ENCODE data around the gene UBL4B. TPM values are rescaled to one million over a fixed set of nuclear protein-coding genes. Genes with fewer than 3 reads are reported as not detected.

UBL4B gene
- polyA plus RNA-seq, 1 donor (not counting 4 experiments of a cell fraction or from before 2014, with no cell fraction given) = not detected

GRCh38 chr1:110063781-110064180 is 48.5 kb upstream of the UBL4B start:
- peaks cover 9% of the 10 kb centered on the region for H3K9me3 ChIP-seq (ENCODE audit: control insufficient read depth, low read depth, low read length)
- FAIRE-seq (no peak), DNase-seq (ENCODE audit: low read depth, low spot score) (no peak)
- no peaks in the 10 kb centered on the region for H3K4me1 ChIP-seq (ENCODE audit: control insufficient read depth, extremely low read depth, insufficient read depth, low read length)
- peaks cover 23% of the 10 kb centered on the region for H3K27me3 ChIP-seq (ENCODE audit: control insufficient read depth, extremely low read depth, insufficient read depth, low read length)
- no peak overlapping the region for H3K27ac ChIP-seq (ENCODE audit: control insufficient read depth, insufficient read depth, low read length)
- no peak overlapping the region for H3K4me3 ChIP-seq (ENCODE audit: control insufficient read depth in 2 of 3, extremely low read depth in 1 of 3, insufficient read depth in 2 of 3, low read depth in 1 of 3, low read length in 3 of 3)
- no peaks in the 10 kb centered on the region for H4K20me1 ChIP-seq (ENCODE audit: control insufficient read depth, extremely low read depth, insufficient read depth, low read length)
- TF ChIP-seq, protein P1, sequence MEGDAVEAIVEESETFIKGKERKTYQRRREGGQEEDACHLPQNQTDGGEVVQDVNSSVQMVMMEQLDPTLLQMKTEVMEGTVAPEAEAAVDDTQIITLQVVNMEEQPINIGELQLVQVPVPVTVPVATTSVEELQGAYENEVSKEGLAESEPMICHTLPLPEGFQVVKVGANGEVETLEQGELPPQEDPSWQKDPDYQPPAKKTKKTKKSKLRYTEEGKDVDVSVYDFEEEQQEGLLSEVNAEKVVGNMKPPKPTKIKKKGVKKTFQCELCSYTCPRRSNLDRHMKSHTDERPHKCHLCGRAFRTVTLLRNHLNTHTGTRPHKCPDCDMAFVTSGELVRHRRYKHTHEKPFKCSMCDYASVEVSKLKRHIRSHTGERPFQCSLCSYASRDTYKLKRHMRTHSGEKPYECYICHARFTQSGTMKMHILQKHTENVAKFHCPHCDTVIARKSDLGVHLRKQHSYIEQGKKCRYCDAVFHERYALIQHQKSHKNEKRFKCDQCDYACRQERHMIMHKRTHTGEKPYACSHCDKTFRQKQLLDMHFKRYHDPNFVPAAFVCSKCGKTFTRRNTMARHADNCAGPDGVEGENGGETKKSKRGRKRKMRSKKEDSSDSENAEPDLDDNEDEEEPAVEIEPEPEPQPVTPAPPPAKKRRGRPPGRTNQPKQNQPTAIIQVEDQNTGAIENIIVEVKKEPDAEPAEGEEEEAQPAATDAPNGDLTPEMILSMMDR (optimal IDR thresholded peaks at IDR 0.05 in 1 of 3, IDR thresholded peaks at IDR 0.05 in 1 of 3, conservative IDR thresholded peaks at IDR 0.05 in 1 of 3; ENCODE audit: extremely low read depth in 1 of 3, insufficient read depth in 2 of 3, low read length in 3 of 3) = no peak
- TF ChIP-seq EZH2 (IDR thresholded peaks at IDR 0.05; ENCODE audit: low read length) = no peak
- H3K9me1 ChIP-seq (ENCODE audit: control insufficient read depth, extremely low read depth, insufficient read depth, low read length) = no peaks in the 10 kb centered on the region
- H2AFZ ChIP-seq (ENCODE audit: control insufficient read depth, low read length) = no peak overlapping the region
- no peak overlapping the region for H3K4me2 ChIP-seq (ENCODE audit: control insufficient read depth, extremely low read depth, insufficient read depth, low read depth, low read length)
- H3K36me3 ChIP-seq (ENCODE audit: control insufficient read depth in 2 of 2, extremely low read depth in 1 of 2, insufficient read depth in 2 of 2, low read length in 2 of 2) = peaks cover 5 to 6% of the 10 kb centered on the region in 2 experiments
- dilution Hi-C loops (cut with MboI; ENCODE audit: extremely low pct_ligation_motif_present, low sequenced_read_pairs) = no loop called here
- H3K9ac ChIP-seq (ENCODE audit: control insufficient read depth, extremely low read depth, insufficient read depth, low read length) = no peak overlapping the region
- no peaks in the 10 kb centered on the region for H3K79me2 ChIP-seq (ENCODE audit: control insufficient read depth, insufficient read depth, low read length)

GRCh38 chr1:110064576-110065337 is 47.5 kb upstream of the UBL4B start:
- Histone ChIP-seq H3K9me3 (ENCODE audit: control insufficient read depth, low read depth, low read length) (peaks cover 9% of the 10 kb centered on the region), H3K36me3 (ENCODE audit: control insufficient read depth in 2 of 2, extremely low read depth in 1 of 2, insufficient read depth in 2 of 2, low read length in 2 of 2) (peaks cover 3 to 4% of the 10 kb centered on the region in 2 experiments), H4K20me1 (ENCODE audit: control insufficient read depth, extremely low read depth, insufficient read depth, low read length) (no peaks in the 10 kb centered on the region), H3K4me2 (ENCODE audit: control insufficient read depth, extremely low read depth, insufficient read depth, low read depth, low read length) (no peak overlapping the region), H3K4me3 (ENCODE audit: control insufficient read depth in 2 of 3, extremely low read depth in 1 of 3, insufficient read depth in 2 of 3, low read depth in 1 of 3, low read length in 3 of 3) (no peak overlapping the region), H3K4me1 (ENCODE audit: control insufficient read depth, extremely low read depth, insufficient read depth, low read length) (no peaks in the 10 kb centered on the region), H3K9ac (ENCODE audit: control insufficient read depth, extremely low read depth, insufficient read depth, low read length) (no peak overlapping the region), H3K79me2 (ENCODE audit: control insufficient read depth, insufficient read depth, low read length) (no peaks in the 10 kb centered on the region), H3K27me3 (ENCODE audit: control insufficient read depth, extremely low read depth, insufficient read depth, low read length) (peaks cover 33% of the 10 kb centered on the region), H3K27ac (ENCODE audit: control insufficient read depth, insufficient read depth, low read length) (no peak overlapping the region), H2AFZ (ENCODE audit: control insufficient read depth, low read length) (no peak overlapping the region), H3K9me1 (ENCODE audit: control insufficient read depth, extremely low read depth, insufficient read depth, low read length) (no peaks in the 10 kb centered on the region)
- DNase-seq (ENCODE audit: low read depth, low spot score) (no peak), FAIRE-seq (no peak)
- dilution Hi-C loops (cut with MboI; ENCODE audit: extremely low pct_ligation_motif_present, low sequenced_read_pairs) = no loop called here
- TF ChIP-seq EZH2 (IDR thresholded peaks at IDR 0.05; ENCODE audit: low read length) = no peak
- TF ChIP-seq, protein P1 (optimal IDR thresholded peaks at IDR 0.05 in 1 of 3, IDR thresholded peaks at IDR 0.05 in 1 of 3, conservative IDR thresholded peaks at IDR 0.05 in 1 of 3; ENCODE audit: extremely low read depth in 1 of 3, insufficient read depth in 2 of 3, low read length in 3 of 3) = no peak

Data from keratinocyte (primary cell).